Activated CD4-positive, alpha-beta T cell treated with anti-CD3 and anti-CD28 coated beads, Interleukin-2, amount 10 ng/mL, durations not matched to agents 7 days and 5 days (primary cell): Measurements from ENCODE around the gene ASB18. TPM values are rescaled to one million over a fixed set of nuclear protein-coding genes. Genes with fewer than 3 reads are reported as not detected.

ENCODE experiments used
- CTCF ChIA-PET: fragments of 350-600 bp; sonication (Branson Sonifier 250); formaldehyde crosslinking; loops from one replicate; lab custom pipeline; 2021; ENCODE audit warnings: antibody characterized with exemption; lab: Charles Lee
- POLR2A ChIA-PET: fragments of 350-600 bp; sonication (Branson Sonifier 250); formaldehyde crosslinking; loops from one replicate; lab custom pipeline; 2021; ENCODE audit warnings: antibody characterized with exemption; lab: Charles Lee
- DNase-seq: peaks from one replicate; pipeline ENCODE4 v3.0.0-alpha.2; 2020
- H3K27ac Mint-ChIP-seq: one replicate; pipeline ENCODE4 v1.8.0; 2021; ENCODE audit warnings: mild to moderate bottlenecking, moderate library complexity, mixed read lengths
- H3K27me3 Mint-ChIP-seq: one replicate; pipeline ENCODE4 v1.8.0; 2021; ENCODE audit warnings: mixed read lengths
- H3K36me3 Mint-ChIP-seq: one replicate; pipeline ENCODE4 v1.8.0; 2021; ENCODE audit warnings: low read depth, mixed read lengths
- H3K4me1 Mint-ChIP-seq: one replicate; pipeline ENCODE4 v1.8.0; 2021; ENCODE audit warnings: mixed read lengths
- H3K4me3 Mint-ChIP-seq: one replicate; pipeline ENCODE4 v1.8.0; 2021; ENCODE audit warnings: mild to moderate bottlenecking, moderate library complexity, mixed read lengths
- H3K9me3 Mint-ChIP-seq: one replicate; pipeline ENCODE4 v1.8.0; 2021; ENCODE audit warnings: mixed read lengths
- total RNA-seq, 2 experiments: library from RNA; stranded (reverse); gene quantifications; one replicate each; pipeline ENCODE4 v1.2.3, GENCODE V29; 2021

Gene ASB18, protein sequence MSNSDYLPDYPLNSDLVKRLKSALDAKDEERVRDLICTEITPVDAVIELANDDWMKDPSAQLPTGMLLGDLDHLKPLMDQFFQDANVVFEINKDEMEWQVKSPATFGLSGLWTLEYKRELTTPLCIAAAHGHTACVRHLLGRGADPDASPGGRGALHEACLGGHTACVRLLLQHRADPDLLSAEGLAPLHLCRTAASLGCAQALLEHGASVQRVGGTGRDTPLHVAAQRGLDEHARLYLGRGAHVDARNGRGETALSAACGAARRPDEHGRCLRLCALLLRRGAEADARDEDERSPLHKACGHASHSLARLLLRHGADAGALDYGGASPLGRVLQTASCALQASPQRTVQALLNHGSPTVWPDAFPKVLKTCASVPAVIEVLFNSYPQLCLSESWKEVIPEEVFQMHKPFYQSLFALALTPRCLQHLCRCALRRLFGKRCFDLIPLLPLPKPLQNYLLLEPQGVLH
- total RNA-seq, result not detected

DNA sequence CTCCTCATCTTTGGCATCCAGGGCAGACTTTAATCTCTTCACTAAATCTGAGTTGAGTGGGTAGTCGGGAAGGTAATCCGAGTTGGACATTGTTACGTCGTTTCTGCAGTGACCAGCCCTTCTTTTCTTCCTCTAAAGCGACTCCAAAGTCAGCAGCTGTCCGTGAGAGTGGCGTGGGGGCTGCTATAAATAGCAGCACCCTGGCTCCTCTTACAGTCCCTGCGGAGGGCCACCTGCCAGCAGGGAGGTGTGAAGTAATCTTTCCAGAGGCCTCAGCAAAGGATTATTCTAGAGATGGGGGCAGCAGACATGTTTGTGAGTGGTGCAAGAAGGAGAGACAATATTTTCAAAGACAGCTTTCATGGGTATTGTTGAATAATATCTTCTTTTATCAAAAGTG lies at the start of gene ASB18:
TSS of gene ASB18 (minus strand) at position 151 of the 400 bp plus-strand sequence. CDS start at position 90, 61 bp downstream.
- Mint-ChIP-seq H3K27me3 (peaks cover 2% of the 10 kb centered on the region), H3K4me3 (no peak within 1 kb of the TSS), H3K36me3 (no peaks in the 10 kb centered on the region), H3K27ac (no peak within 1 kb of the TSS), H3K4me1 (no peaks in the 10 kb centered on the region), H3K9me3 (peaks cover 6% of the 10 kb centered on the region)
- DNase-seq, result no peak
- ChIA-PET CTCF (no interaction called here), POLR2A (no interaction called here)

DNA sequence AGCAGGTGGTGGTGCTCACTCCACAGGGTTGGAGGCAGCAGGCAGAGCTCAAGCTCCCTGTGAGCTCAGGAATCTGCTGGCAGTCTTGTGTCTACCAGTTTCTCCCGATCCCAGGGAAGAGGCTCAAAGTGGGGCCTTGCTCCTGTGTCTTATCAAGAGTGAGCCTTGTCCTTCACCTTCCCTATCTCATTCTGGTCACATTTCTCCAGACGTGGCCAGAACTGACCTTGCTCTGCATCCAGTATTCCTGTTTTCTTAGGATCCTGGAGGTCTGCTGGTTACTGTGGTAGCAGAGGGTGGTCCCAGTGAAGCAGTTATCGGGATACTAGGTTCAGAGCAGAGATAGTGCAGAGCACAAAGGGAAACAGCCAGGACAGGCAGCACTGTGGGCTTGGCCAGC lies 47.1 kb upstream of the ASB18 start:
- ChIA-PET POLR2A (no interaction called here), CTCF (no interaction called here)
- H3K36me3 Mint-ChIP-seq, result no peaks in the 10 kb centered on the region
- DNase-seq, result no peak
- peaks cover 3% of the 10 kb centered on the region for H3K9me3 Mint-ChIP-seq
- H3K4me3 Mint-ChIP-seq, result no peak overlapping the region
- no peaks in the 10 kb centered on the region for H3K4me1 Mint-ChIP-seq
- H3K27ac Mint-ChIP-seq, result no peak overlapping the region
- H3K27me3 Mint-ChIP-seq, result peaks cover 9% of the 10 kb centered on the region

DNA sequence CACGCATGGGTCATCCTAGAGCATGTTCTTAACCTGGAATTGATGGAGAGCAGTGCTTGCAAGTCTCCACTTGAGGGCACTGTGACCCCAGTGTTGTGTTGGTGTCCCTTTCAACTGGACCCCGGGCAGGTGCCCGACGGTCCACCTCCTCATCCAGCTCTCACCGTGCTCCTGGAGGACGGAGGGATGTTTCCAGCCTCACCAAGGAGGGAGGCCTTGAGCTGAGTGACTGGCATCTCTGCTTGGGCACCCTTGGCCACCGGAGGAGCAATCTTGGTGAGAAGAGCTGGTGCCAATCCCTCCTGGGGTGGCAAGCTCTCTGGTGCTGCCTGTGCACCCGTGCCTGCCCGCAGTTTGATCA lies 45.4 kb upstream of the ASB18 start:
- ChIA-PET POLR2A (no interaction called here), CTCF (no interaction called here)
- no peak for DNase-seq

DNA sequence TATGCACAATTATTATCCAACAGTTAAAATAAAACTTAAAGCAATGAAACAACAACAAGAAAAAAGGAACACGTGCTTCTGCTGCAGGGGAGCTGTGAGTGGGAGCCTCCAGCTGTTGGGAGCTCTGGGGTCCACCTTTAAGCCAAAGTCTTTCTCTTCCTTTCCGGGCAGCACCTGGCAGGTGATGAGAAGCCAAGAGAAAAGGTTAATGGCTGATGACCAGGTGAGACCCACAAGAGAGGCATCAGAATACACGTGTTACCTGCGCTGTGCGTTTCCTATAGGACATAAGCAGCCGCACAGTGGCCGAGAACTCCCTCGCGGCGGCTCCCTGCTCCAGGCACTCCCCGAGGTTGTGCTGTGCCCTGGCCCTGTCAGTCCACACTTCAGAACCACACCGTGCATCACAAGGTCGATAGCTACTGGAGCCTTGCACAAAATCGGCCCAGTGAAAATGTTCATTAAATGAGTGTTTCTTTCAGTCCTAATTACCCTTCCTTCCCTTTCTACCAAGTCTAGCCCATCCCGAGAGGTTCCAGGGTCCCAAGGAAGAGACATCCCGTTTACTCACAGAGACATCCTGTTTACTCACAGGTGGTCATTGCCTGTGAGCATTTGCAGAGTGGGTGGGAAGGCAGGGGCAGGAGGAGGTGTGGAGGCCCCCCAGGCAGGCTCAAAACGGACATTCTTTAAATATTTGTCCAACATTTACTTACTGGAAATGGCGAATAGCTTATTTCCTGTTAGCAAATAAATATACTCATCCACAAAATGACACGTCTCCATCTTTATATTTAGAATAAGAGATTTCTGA lies 44.9 kb upstream of the ASB18 start:
- no peak for DNase-seq
- Mint-ChIP-seq H3K27me3 (peaks cover 7% of the 10 kb centered on the region), H3K27ac (no peak overlapping the region), H3K9me3 (peaks cover 3% of the 10 kb centered on the region), H3K4me1 (no peaks in the 10 kb centered on the region), H3K4me3 (no peak overlapping the region), H3K36me3 (no peaks in the 10 kb centered on the region)
- POLR2A ChIA-PET, result no interaction called here
- CTCF ChIA-PET, result no interaction called here

More for the DNA sequence above, 45.4 kb upstream of the ASB18 start:
- H3K4me3 Mint-ChIP-seq, result no peak overlapping the region
- no peaks in the 10 kb centered on the region for H3K36me3 Mint-ChIP-seq
- H3K9me3 Mint-ChIP-seq, result peaks cover 3% of the 10 kb centered on the region
- H3K4me1 Mint-ChIP-seq, result no peaks in the 10 kb centered on the region
- H3K27me3 Mint-ChIP-seq, result peaks cover 9% of the 10 kb centered on the region
- no peak overlapping the region for H3K27ac Mint-ChIP-seq

DNA sequence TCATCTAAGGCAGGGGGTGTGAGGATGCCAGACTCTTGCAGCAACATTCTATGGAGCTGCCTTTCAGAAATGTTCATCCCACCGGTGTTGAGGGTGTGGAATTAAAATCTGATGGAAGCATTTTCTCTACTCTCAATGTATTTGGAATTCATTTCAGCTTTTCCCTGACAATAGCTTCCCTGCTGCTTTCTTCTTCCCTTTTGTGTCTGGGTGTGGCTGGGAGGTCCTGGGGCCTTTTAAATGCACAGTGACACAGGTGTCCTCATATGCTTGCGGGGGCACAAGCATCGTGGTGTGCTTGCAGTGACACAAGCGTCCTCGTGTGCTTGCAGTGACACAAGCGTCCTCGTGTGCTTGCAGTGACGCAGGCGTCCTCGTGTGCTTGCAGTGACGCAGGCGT lies 43.4 kb upstream of the ASB18 start:
- POLR2A ChIA-PET, result no interaction called here
- CTCF ChIA-PET, result no interaction called here
- H3K27me3 Mint-ChIP-seq, result no peaks in the 10 kb centered on the region
- H3K9me3 Mint-ChIP-seq, result peaks cover under 1% of the 10 kb centered on the region
- H3K36me3 Mint-ChIP-seq, result no peaks in the 10 kb centered on the region
- H3K4me3 Mint-ChIP-seq, result no peak overlapping the region
- no peak for DNase-seq
- no peaks in the 10 kb centered on the region for H3K4me1 Mint-ChIP-seq
- H3K27ac Mint-ChIP-seq, result no peak overlapping the region

DNA sequence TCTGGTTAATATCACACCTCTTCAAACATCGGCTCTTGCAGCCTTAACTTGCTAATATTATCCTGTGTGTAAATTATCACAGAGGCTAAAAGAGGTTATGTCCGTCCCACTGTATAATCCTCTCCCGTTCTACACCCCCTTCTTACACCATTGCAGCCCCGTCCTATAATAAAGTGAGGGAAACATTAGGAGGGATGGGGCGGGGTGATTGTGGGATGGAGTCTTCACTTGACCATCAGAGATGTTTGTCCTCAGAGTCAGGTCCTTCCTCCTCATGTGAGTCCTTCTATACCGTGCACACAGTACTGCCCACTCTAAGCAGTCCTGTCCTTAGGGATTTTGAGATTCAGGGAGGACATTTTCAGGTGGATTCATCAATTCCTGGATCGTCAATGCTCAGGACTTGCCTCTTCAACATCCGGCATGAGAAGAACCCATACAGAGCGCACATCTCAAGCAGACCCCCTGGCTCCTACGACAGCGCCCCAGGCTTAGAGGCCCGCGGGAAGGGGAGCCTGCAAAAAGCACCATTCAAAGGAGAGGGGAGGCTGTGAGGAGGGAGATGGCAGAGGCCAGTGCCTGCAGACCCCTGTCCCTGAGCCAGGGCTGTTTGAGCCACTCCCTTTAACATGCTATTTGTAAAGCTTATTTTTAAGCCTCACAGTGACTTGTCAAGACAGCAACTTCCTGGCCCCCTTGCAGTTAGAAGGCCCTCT lies 42.8 kb upstream of the ASB18 start:
- no peak overlapping the region for H3K4me3 Mint-ChIP-seq
- H3K9me3 Mint-ChIP-seq, result no peaks in the 10 kb centered on the region
- no peak overlapping the region for H3K27ac Mint-ChIP-seq
- ChIA-PET POLR2A (no interaction called here), CTCF (no interaction called here)
- DNase-seq, result no peak
- no peaks in the 10 kb centered on the region for H3K4me1 Mint-ChIP-seq
- no peaks in the 10 kb centered on the region for H3K27me3 Mint-ChIP-seq
- no peaks in the 10 kb centered on the region for H3K36me3 Mint-ChIP-seq

DNA sequence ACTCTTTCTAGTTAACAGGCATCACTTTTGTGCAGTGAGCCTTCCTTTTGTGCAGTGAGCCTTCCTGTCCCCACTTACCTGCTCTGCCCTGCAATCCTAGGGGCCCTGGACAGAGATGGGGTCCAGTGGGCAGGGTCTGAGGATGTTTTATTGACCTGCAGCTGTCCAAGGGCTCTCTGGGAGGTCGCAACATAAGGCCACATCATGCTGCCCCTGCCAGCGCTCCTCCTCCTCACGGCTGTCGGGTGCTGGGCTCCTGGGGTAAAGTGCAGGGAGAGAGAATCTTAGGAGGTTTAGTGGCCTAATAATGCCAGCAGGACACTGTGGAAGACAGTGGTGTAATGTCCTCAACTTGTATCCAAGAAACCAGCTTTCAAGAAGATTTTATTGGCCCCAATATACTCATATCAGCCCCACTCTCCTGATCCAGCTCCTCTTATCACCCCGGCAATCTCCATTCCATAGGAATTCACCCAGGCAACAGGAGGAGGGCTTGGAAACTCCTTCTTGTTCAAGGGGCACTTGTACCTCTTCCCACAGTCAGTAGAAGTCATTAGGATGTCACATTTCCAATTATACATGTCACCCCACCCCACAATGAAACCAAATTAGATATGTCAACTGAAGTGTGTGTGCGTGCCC lies 41.9 kb upstream of the ASB18 start:
- no peaks in the 10 kb centered on the region for H3K9me3 Mint-ChIP-seq
- no peaks in the 10 kb centered on the region for H3K4me1 Mint-ChIP-seq
- POLR2A ChIA-PET, result no interaction called here
- H3K27ac Mint-ChIP-seq, result no peak overlapping the region
- no peak overlapping the region for H3K4me3 Mint-ChIP-seq
- H3K36me3 Mint-ChIP-seq, result no peaks in the 10 kb centered on the region
- H3K27me3 Mint-ChIP-seq, result no peaks in the 10 kb centered on the region
- CTCF ChIA-PET, result no interaction called here
- DNase-seq, result no peak

DNA sequence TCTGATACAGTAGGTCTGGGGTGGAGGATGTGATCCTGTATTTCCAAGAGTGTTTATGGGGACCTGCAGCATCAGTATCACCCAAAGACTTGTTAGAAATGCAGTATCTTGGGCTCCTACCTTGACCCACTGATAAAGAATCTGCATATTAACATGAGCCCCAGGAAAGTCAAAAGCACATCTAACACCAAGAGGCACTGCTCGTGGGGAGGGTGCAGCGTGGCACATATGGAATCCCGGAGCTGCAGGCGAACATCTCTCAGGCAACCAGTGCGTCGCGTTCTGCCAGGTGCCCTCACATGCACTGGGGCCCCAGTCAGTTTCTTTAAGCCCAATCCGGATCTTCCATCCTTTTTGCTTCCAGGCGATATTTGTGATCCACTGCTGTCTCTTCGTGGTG lies 41.3 kb upstream of the ASB18 start:
- ChIA-PET CTCF (no interaction called here), POLR2A (no interaction called here)
- Mint-ChIP-seq H3K4me3 (no peak overlapping the region), H3K27ac (no peak overlapping the region), H3K27me3 (no peaks in the 10 kb centered on the region), H3K36me3 (no peaks in the 10 kb centered on the region), H3K9me3 (no peaks in the 10 kb centered on the region), H3K4me1 (no peaks in the 10 kb centered on the region)
- no peak for DNase-seq

DNA sequence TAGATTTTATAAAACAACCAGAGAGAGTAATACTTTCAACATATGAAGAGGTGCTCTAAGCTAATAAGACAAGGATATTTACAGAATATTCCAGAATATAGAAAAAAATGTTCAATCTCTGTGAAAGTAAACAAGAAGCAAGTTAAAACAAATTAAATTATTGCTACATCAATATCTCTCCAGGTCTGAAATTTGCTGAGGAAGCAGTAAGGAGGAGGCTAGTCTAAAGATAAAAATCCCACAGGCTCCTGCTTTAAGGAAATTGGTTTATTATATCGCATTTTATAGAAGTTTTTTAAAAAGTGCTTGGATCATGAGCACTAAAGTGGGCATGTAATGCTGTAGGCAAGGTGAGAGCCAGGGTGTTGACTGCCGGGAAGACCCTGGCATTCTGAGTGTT lies 39.7 kb upstream of the ASB18 start:
- Mint-ChIP-seq H3K4me3 (no peak overlapping the region), H3K27me3 (no peaks in the 10 kb centered on the region), H3K36me3 (no peaks in the 10 kb centered on the region), H3K9me3 (no peaks in the 10 kb centered on the region), H3K27ac (no peak overlapping the region), H3K4me1 (no peaks in the 10 kb centered on the region)
- ChIA-PET POLR2A (no interaction called here), CTCF (no interaction called here)
- no peak for DNase-seq

DNA sequence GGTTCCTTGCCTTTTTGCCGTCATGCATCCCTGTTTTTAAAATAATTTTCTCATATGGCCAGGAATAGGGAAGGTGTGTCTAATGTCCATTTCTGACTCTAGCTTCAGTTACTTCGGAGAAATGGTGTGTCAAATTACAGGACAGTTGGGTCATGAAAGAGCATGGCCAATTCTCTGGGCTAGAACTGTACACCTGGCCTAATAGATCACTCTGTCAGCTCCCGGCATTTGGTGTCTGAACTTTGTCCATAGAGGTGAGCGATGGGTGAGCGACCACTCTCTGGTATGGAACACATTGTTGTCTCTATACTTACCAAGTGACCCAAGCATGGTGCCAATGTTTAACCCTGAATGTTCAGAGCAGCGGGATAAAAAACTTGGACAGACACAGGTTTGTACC lies 38.3 kb upstream of the ASB18 start:
- Mint-ChIP-seq H3K9me3 (no peaks in the 10 kb centered on the region), H3K27ac (no peak overlapping the region), H3K36me3 (no peaks in the 10 kb centered on the region), H3K27me3 (no peaks in the 10 kb centered on the region), H3K4me1 (no peaks in the 10 kb centered on the region), H3K4me3 (no peak overlapping the region)
- ChIA-PET POLR2A (no interaction called here), CTCF (no interaction called here)
- no peak for DNase-seq

DNA sequence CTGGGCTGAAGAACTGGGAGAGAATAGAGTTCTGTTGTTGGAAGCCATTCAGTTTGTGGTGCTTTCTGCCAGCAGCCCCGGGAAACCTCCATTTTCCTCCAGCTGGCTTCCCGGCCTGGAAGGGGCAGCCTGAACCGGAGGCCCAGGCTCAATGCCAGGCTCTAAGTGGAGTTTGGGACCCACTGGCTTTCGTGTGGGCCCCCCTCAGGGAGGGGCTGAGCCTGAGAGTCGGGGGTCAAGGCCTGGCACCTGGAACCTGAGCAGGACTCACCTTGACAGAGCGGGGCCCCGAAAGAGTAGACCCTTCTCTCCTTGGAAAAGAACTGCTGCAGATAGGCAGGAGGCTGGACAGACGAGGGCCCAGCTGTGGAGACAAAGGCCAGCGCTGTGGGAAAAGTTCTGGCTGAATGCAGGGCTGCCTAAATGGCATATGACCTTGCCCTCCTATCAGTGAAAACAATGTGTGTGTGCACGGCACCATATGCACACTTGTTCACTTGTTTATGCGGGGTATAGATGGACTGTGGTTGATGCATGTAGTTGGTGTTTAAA lies 34.8 kb upstream of the ASB18 start:
- Mint-ChIP-seq H3K9me3 (no peaks in the 10 kb centered on the region), H3K4me1 (no peaks in the 10 kb centered on the region), H3K27me3 (no peaks in the 10 kb centered on the region), H3K27ac (no peak overlapping the region), H3K36me3 (no peaks in the 10 kb centered on the region), H3K4me3 (no peak overlapping the region)
- DNase-seq, result no peak
- ChIA-PET POLR2A (no interaction called here), CTCF (no interaction called here)

DNA sequence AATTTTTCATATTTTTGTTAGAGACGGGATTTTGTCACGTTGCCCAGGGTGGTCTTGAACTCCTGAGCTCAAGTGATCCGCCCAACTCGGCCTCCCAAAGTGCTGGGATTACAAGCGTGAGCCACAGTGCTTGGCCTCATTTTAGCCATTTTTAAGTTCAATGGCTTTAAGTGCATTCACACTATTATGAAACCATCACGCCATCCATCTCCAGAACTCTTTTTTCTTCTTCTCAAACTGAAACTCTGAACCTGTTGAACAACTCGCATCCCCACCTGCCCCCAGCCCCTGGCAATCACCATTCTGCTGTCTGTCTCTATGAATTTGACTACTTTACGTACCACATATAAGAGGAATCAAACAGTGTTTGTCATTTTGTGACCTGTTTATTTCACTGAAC lies 31.3 kb upstream of the ASB18 start:
- Mint-ChIP-seq H3K9me3 (no peaks in the 10 kb centered on the region), H3K27me3 (no peaks in the 10 kb centered on the region), H3K27ac (no peak overlapping the region), H3K36me3 (no peaks in the 10 kb centered on the region), H3K4me3 (no peak overlapping the region), H3K4me1 (no peaks in the 10 kb centered on the region)
- CTCF ChIA-PET, result no interaction called here
- POLR2A ChIA-PET, result no interaction called here
- DNase-seq, result no peak
